Activated CD4-positive, alpha-beta memory T cell treated with anti-CD3 and anti-CD28 coated beads for 36 hours (primary cell): ENCODE data around the gene CD300LF. TPM values are rescaled to one million over a fixed set of nuclear protein-coding genes. Genes with fewer than 3 reads are reported as not detected.

ENCODE experiments used
- CTCF ChIA-PET: fragments of 350-600 bp; sonication (Branson Sonifier 250); formaldehyde crosslinking; loops from one replicate; lab custom pipeline; 2021; ENCODE audit warnings: antibody characterized with exemption, inconsistent platforms; lab: Charles Lee
- POLR2A ChIA-PET: fragments of 350-600 bp; sonication (Branson Sonifier 250); formaldehyde crosslinking; loops from one replicate; lab custom pipeline; 2021; ENCODE audit warnings: antibody characterized with exemption; lab: Charles Lee
- DNase-seq: peaks from one replicate; pipeline ENCODE4 v3.0.0-alpha.2; 2020
- H3K27ac Mint-ChIP-seq: one replicate; pipeline ENCODE4 v1.8.0; 2021; ENCODE audit warnings: mixed read lengths
- H3K27me3 Mint-ChIP-seq: one replicate; pipeline ENCODE4 v1.8.0; 2021; ENCODE audit warnings: mixed read lengths
- H3K36me3 Mint-ChIP-seq: one replicate; pipeline ENCODE4 v1.8.0; 2021; ENCODE audit warnings: mixed read lengths
- H3K4me1 Mint-ChIP-seq: one replicate; pipeline ENCODE4 v1.8.0; 2021; ENCODE audit warnings: low read depth, mixed read lengths
- H3K4me3 Mint-ChIP-seq: one replicate; pipeline ENCODE4 v1.8.0; 2021; ENCODE audit warnings: mild to moderate bottlenecking, mixed read lengths
- H3K9me3 Mint-ChIP-seq: one replicate; pipeline ENCODE4 v1.8.0; 2021; ENCODE audit warnings: mixed read lengths
- intact Hi-C: fragments of 100-400 bp; cut with micrococcal nuclease; formaldehyde crosslinking; loops from one replicate; pipeline ENCODE4 v1.15.1; 2023
- total RNA-seq, 2 experiments: library from RNA; stranded (reverse); gene quantifications; one replicate each; pipeline ENCODE4 v1.2.3, GENCODE V29; 2021

The CD300LF gene
- total RNA-seq, 2 experiments from 2014 or later: not detected

DNA sequence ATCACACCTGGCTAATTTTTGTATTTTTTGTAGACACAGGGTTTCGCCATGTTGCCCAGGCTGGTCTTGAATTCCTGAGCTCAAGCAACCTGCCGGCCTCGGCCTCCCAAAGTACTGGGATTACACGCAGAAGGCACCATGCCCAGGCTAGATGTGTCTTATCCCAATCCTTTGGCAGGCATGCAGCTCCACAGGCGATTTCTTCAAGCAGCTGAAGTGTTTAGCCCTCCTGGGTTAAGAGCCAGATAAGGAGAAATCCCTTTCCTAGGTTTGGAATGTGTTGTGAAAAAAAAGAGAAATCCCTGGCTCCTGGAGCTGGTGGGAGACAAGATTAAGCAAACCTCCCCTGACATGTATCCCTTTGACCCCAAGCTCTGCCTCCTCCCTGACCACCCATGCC lies 33.7 kb upstream of the CD300LF start:
- Mint-ChIP-seq H3K27me3 (no peaks in the 10 kb centered on the region), H3K27ac (peak overlapping the region; percentile 63), H3K4me3 (no peak overlapping the region), H3K36me3 (peaks cover 14% of the 10 kb centered on the region), H3K4me1 (peaks cover 53% of the 10 kb centered on the region), H3K9me3 (peaks cover 7% of the 10 kb centered on the region)
- DNase-seq: no peak
- CTCF ChIA-PET: interaction anchor here (1.2 to 4.7 kb wide), 14 partner anchors 8 to 214 kb away, joined by 4 to 123 read pairs (median 25); partner anchors contain the start of genes FDXR, GRIN2C and RAB37
- intact Hi-C loops: loop anchor here (1.0 to 10.0 kb wide), 3 partner anchors 34 to 532 kb away; partner anchors contain the start of gene TTYH2
- POLR2A ChIA-PET: interaction anchor here (1.1 to 1.3 kb wide), 2 partner anchors 10 to 30 kb away, joined by 3 read pairs; partner anchors contain the start of gene NAT9

GRCh38 chr17:74745548-74746177 lies 32.9 kb upstream of the CD300LF start:
- DNase-seq: no peak
- intact Hi-C loops: loop anchor here (1.0 to 10.0 kb wide), 3 partner anchors 35 to 531 kb away; partner anchors contain the start of gene TTYH2
- H3K4me3 Mint-ChIP-seq: no peak overlapping the region
- peaks cover 7% of the 10 kb centered on the region for H3K9me3 Mint-ChIP-seq
- no peak overlapping the region for H3K27ac Mint-ChIP-seq
- CTCF ChIA-PET: interaction anchor here (0.5 to 4.7 kb wide), 22 partner anchors 8 to 1372 kb away, joined by 3 to 123 read pairs (median 12); partner anchors contain the start of genes FDXR, GRIN2C, NAT9 and RAB37
- peaks cover 56% of the 10 kb centered on the region for H3K4me1 Mint-ChIP-seq
- H3K36me3 Mint-ChIP-seq: peaks cover 9% of the 10 kb centered on the region
- H3K27me3 Mint-ChIP-seq: no peaks in the 10 kb centered on the region
- POLR2A ChIA-PET: interaction anchor here (1.0 to 1.3 kb wide), 3 partner anchors 31 to 233 kb away, joined by 3 read pairs; partner anchors contain the start of gene NAT9

DNA sequence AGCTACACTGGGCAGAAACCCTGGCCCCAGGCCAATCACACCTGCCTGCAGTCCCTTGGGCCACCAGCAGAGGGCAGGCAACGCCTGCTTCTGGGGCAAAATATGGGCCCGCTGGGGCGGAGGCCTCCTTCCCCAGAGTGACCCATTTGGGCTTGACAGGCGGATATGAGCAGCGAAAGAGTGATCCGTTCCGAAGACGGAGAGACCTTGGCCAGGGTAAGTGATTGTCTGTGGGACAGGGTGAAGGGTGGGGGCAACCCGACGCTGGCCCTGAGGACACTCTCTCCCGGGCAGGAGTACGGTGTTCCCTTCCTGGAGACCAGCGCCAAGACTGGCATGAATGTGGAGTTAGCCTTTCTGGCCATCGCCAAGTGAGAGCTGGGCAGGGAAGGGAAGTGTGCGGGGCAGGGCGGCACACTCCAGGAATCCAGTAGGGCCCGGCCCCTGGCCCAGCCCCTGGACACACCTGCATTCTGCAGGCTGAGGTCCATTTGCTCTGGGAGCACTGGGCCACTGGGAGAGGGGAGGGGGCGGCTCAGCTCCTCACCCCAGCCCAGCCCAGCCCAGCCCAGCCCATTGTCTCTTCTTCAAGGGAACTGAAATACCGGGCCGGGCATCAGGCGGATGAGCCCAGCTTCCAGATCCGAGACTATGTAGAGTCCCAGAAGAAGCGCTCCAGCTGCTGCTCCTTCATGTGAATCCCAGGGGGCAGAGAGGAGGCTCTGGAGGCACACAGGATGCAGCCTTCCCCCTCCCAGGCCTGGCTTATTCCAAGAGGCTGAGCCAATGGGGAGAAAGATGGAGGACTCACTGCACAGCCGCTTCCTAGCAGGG lies 32.2 kb upstream of the CD300LF start:
- H3K4me3 Mint-ChIP-seq: no peak overlapping the region

GRCh38 chr17:74744349-74744713 lies 31.6 kb upstream of the CD300LF start:
- H3K9me3 Mint-ChIP-seq: peaks cover 7% of the 10 kb centered on the region
- no peaks in the 10 kb centered on the region for H3K27me3 Mint-ChIP-seq
- intact Hi-C loops: loop anchor here (1.0 to 10.0 kb wide), 3 partner anchors 26 to 530 kb away; partner anchors contain the start of gene TTYH2
- no peaks in the 10 kb centered on the region for H3K36me3 Mint-ChIP-seq
- POLR2A ChIA-PET: no interaction called here
- peaks cover 68% of the 10 kb centered on the region for H3K4me1 Mint-ChIP-seq
- DNase-seq: no peak
- H3K4me3 Mint-ChIP-seq: no peak overlapping the region
- CTCF ChIA-PET: interaction anchor here (0.7 to 4.7 kb wide), 18 partner anchors 8 to 280 kb away, joined by 3 to 123 read pairs (median 12); partner anchors contain the start of genes FDXR, GRIN2C, NAT9 and RAB37
- H3K27ac Mint-ChIP-seq: peak overlapping the region; percentile 72

More for the DNA sequence above, 32.2 kb upstream of the CD300LF start:
- peaks cover 64% of the 10 kb centered on the region for H3K4me1 Mint-ChIP-seq
- intact Hi-C loops: loop anchor here (1.0 to 10.0 kb wide), 4 partner anchors 25 to 530 kb away; partner anchors contain the start of gene TTYH2
- ChIA-PET POLR2A (interaction anchor here (1.0 to 1.3 kb wide), 3 partner anchors 32 to 233 kb away, joined by 3 read pairs; partner anchors contain the start of gene NAT9), CTCF (interaction anchor here (0.5 to 4.7 kb wide), 24 partner anchors 8 to 1371 kb away, joined by 3 to 123 read pairs (median 10); partner anchors contain the start of genes FDXR, GRIN2C, NAT9 and RAB37)
- peak; percentile 92 for DNase-seq
- H3K9me3 Mint-ChIP-seq: peaks cover 7% of the 10 kb centered on the region
- H3K27ac Mint-ChIP-seq: peak overlapping the region; percentile 72
- H3K27me3 Mint-ChIP-seq: no peaks in the 10 kb centered on the region
- peaks cover 6% of the 10 kb centered on the region for H3K36me3 Mint-ChIP-seq

DNA sequence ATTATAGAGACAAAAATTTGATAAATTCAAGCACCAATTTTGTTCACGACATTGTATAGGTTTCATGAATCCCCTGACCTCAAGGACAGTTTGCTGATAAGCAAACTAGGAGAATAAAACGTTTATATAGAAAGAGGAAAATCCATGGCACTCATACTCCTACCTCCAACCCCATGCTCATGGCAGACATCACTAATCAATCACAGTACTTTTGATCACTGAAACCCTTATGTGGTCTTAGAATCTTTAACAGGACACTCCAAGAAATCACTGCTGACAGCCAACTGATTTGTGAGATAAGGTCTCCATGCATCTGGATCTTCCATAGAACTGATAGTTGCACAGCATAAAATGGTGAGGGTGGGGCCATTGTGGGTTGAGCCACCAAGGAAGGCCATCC lies 31.0 kb upstream of the CD300LF start:
- CTCF ChIA-PET: interaction anchor here (1.2 to 4.7 kb wide), 12 partner anchors 7 to 117 kb away, joined by 3 to 123 read pairs (median 30); partner anchors contain the start of genes GRIN2C and RAB37
- Mint-ChIP-seq H3K9me3 (peaks cover 7% of the 10 kb centered on the region), H3K27me3 (no peaks in the 10 kb centered on the region), H3K4me3 (no peak overlapping the region), H3K36me3 (no peaks in the 10 kb centered on the region), H3K4me1 (peaks cover 74% of the 10 kb centered on the region), H3K27ac (peak overlapping the region; percentile 88)
- POLR2A ChIA-PET: no interaction called here
- no peak for DNase-seq
- intact Hi-C loops: loop anchor here (1.0 to 10.0 kb wide), 4 partner anchors 15 to 529 kb away; partner anchors contain the start of gene TTYH2

DNA sequence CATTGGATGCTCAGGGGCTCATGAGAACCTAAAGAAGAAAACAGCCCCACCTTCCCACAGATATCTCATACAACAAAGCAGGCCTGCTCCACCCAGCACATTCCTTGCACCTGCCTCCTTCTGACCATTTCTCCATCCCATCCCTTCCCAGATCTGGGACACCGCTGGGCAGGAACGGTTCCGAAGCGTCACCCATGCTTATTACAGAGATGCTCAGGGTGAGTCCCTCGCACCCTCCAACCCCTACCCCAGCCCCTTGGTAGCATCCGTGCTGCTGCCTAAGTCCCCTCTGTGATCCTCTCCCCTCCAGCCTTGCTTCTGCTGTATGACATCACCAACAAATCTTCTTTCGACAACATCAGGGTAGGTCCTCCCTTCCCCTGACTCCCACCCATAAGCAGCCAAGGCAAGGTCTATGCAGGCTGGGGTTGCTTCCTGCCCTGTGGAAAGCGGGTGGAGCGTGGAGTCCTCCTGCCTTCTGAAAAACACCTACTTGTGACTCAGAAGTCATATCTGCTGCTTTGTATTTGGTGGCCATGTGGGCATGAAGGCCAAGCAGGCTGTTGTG lies 30.3 kb upstream of the CD300LF start:
- Mint-ChIP-seq H3K4me3 (peak overlapping the region; percentile 36), H3K36me3 (no peaks in the 10 kb centered on the region), H3K27me3 (no peaks in the 10 kb centered on the region), H3K27ac (peak overlapping the region; percentile 88), H3K9me3 (peaks cover 7% of the 10 kb centered on the region), H3K4me1 (peaks cover 80% of the 10 kb centered on the region)
- intact Hi-C loops: loop anchor here (1.0 to 10.0 kb wide), 4 partner anchors 16 to 528 kb away; partner anchors contain the start of gene TTYH2
- ChIA-PET POLR2A (interaction anchor here (0.6 to 2.0 kb wide), 4 partner anchors 39 to 130 kb away, joined by 3 to 4 read pairs (median 4); partner anchors contain the start of gene FDXR), CTCF (interaction anchor here (0.7 to 2.8 kb wide), 9 partner anchors 10 to 177 kb away, joined by 3 to 23 read pairs (median 7); partner anchors contain the start of gene GRIN2C)
- DNase-seq: no peak

GRCh38 chr17:74742153-74742515 lies 29.4 kb upstream of the CD300LF start:
- intact Hi-C loops: loop anchor here (1.0 to 10.0 kb wide), 4 partner anchors 17 to 527 kb away; partner anchors contain the start of gene TTYH2
- Mint-ChIP-seq H3K27ac (peak overlapping the region; percentile 88), H3K9me3 (peaks cover 7% of the 10 kb centered on the region), H3K36me3 (no peaks in the 10 kb centered on the region), H3K27me3 (no peaks in the 10 kb centered on the region), H3K4me1 (peaks cover 79% of the 10 kb centered on the region), H3K4me3 (peak overlapping the region; percentile 38)
- ChIA-PET POLR2A (interaction anchor here (0.6 to 2.0 kb wide), 4 partner anchors 40 to 131 kb away, joined by 3 to 4 read pairs (median 4); partner anchors contain the start of gene FDXR), CTCF (interaction anchor here (0.6 to 2.8 kb wide), 12 partner anchors 11 to 441 kb away, joined by 3 to 23 read pairs (median 5); partner anchors contain the start of gene GRIN2C)
- DNase-seq: peak; percentile 79

- intact Hi-C loops: loop anchor here (5.0 to 10.0 kb wide), 2 partner anchors 121 to 526 kb away; partner anchors contain the start of gene TTYH2
- POLR2A ChIA-PET: interaction anchor here (1.7 to 2.0 kb wide), 2 partner anchors 125 to 132 kb away, joined by 4 read pairs; partner anchors contain the start of gene FDXR
- no peak overlapping the region for H3K4me3 Mint-ChIP-seq
Observed at GRCh38 chr17:74740641-74741387, 28.1 kb upstream of the CD300LF start.

GRCh38 chr17:74740173-74740572 lies 27.4 kb upstream of the CD300LF start:
- Mint-ChIP-seq H3K4me1 (peaks cover 75% of the 10 kb centered on the region), H3K4me3 (no peak overlapping the region), H3K36me3 (no peaks in the 10 kb centered on the region), H3K27me3 (no peaks in the 10 kb centered on the region), H3K27ac (peak overlapping the region; percentile 18), H3K9me3 (peaks cover 7% of the 10 kb centered on the region)
- CTCF ChIA-PET: interaction anchor here (1.0 to 6.8 kb wide), 2 partner anchors 82 to 118 kb away, joined by 4 to 223 read pairs; no protein-coding TSS in a partner anchor
- intact Hi-C loops: loop anchor here (5.0 to 10.0 kb wide), 2 partner anchors 122 to 525 kb away; partner anchors contain the start of gene TTYH2
- DNase-seq: no peak
- POLR2A ChIA-PET: no interaction called here

More at GRCh38 chr17:74740641-74741387, 28.1 kb upstream of the CD300LF start:
- Mint-ChIP-seq H3K9me3 (peaks cover 7% of the 10 kb centered on the region), H3K27ac (peak overlapping the region; percentile 23), H3K27me3 (no peaks in the 10 kb centered on the region), H3K4me1 (peaks cover 75% of the 10 kb centered on the region), H3K36me3 (no peaks in the 10 kb centered on the region)
- DNase-seq: no peak
- CTCF ChIA-PET: interaction anchor here (0.8 to 2.8 kb wide), 11 partner anchors 11 to 440 kb away, joined by 3 to 23 read pairs (median 5); partner anchors contain the start of genes GRIN2C and NAT9
